ENCODE data around the gene EXPH5.
"Not testable (repeated sequence)": the region's sequence is repeated elsewhere in the genome, so short reads cannot be mapped to it uniquely, and the experiment has no call there.

Gene EXPH5

DNA sequence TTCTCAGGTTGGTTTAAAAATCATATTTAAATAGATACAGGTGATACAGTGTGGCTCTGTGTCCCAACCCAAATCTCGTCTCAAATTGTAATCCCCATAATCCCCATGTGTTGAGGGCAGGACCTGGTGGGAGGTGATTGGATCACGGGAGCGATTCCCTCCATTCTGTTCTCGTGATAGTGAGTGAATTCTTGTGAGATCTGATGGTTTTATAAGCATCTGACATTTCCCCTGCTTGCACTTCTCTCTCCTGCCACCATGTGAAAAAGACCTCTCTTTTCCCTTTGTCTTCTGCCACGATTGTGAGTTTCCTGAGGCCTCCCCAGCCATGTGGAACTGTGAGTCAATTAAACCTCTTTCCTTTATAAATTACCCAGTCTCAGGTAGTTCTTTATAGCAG lies 9.2 kb upstream of the EXPH5 start:
- FAIRE-seq = not testable (repeated sequence)

DNA sequence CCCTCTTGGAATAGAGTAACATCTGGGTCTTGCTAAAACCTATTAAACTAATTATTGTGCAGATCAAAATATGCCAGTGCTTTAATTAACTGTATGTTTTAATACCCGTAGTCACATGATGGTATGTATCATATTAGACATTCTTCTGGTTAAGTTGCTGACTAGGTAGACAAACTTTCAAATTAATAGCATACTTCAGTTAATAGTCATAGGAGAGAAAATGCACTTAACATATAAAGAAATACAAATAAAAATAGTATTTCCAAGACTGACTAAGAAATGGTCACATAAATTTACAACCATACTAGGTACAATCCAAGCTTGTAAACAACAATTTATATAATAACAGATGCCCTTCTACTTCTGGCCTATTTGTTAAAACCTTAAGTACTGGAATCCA lies 7.6 kb upstream of the EXPH5 start:
- FAIRE-seq = no peak

DNA sequence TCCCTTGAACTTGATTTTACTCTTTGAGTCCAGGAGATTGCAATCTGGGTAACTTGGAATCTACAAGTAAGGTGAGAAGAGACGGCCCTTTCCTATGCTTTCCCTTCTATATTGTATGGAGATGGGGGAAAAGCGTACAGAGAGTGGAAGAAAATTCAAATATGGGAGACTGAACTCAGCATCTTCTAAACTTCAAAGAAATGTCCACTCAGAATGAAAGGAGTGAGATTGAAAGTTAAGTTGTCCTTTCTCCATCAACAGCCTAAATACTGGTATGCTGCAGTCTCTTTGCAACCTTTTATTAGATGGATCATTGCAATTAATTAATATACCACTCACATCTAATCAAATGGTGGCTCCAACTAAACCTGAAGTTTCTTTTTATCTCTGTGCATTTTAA lies 6.4 kb upstream of the EXPH5 start:
- FAIRE-seq = no peak

DNA sequence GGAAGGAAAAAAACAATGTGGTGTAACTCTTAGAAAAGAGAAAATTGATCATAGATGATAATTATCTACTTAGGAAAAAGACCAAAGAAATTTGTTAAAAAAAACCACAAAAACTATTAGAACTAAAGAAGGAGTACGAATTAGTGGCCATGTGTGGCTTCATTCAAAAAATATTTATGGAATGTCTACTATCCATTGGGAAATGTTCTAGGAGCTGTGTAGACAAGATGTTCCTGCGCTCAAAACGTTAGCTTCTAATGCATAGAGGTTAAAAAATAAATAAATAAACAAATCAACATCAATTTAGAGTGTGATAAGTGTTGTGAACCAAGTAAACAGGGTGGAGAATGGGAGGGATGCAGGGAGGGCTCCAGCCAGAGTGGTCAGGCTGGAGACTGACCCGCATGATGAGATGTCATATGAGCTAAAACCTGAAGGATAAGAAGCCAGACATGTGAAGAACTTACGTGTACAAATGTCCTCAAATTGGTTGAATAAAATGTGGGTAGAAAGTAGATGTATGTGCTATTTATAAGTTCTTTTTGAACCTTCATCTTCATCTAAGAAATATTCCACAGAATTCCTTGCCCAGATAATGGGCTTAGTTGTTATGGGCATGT lies 4.3 kb upstream of the EXPH5 start:
- FAIRE-seq = no peak

DNA sequence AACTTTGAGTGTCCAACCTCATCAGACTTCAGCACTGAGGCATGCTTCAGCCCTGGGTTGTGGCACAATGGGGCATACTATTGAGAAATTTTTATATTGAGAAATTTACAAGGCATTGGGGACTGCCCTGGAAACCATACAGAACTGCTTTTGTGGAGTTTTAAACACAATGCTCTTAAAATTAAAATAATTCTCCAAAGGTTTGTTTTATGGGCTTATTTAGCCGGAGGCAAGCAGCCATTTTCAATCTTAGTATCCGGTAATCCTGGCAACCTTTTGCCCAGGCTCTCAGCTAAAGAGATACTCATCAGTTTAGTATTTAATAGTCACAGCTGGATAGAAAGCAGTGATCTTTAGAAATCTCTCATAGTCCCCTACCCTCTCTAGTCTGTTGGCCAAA lies 3.1 kb upstream of the EXPH5 start:
- no peak for FAIRE-seq

DNA sequence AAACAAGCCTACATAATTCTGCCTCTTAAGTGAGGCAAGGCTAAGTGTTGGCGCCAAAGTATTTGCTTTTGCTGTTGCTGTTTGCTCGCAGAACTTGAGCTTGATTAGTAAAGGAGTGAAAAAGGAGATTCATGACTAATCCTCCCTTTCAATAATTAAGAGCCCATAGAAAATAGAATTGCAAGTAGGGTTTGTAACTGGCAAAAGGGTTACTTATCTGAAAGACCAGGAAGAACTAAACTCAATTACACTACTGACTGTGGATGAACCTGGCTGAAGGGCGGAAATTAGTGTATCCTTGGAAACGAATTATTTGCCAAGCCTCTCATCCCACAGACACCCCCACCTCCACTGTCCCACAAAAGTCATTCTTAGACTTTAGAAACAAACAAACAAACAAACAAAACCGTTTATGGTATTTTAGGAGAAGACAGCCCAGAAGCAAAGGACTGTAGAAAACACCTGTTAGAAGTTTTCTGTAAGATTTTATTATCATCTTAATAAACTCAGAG lies 411 bp upstream of the EXPH5 start:
- FAIRE-seq = no peak

DNA sequence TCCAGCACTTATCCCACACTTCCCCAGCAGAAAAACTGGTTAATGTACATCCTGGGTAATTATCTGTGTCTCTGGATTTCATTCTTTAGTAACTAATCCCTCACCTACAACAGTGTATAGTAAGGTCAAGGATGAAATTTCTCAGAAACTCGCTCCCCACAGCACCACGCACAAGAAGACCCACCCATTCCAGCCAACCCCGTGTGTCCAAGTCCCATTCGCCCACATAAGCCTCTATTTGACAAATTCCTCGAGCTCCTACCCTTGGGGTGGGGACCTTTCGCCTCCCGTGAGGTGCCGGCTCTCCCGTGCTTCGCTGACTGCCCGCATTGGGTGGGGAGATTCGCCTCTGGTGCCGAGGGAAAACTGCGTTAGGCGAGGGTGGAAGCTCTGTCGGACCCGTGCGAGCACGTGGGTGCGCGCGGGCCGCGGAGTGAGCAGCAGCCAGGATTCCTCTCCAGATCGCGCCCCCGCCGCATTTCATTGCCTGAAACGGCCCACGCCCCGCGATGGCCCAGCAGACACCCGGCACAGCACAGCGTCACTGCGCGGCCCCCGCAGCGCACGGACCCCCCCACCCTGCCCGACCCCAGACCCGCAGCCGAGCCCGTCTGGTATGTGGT lies 866 bp downstream of the EXPH5 start:
- FAIRE-seq = no peak

DNA sequence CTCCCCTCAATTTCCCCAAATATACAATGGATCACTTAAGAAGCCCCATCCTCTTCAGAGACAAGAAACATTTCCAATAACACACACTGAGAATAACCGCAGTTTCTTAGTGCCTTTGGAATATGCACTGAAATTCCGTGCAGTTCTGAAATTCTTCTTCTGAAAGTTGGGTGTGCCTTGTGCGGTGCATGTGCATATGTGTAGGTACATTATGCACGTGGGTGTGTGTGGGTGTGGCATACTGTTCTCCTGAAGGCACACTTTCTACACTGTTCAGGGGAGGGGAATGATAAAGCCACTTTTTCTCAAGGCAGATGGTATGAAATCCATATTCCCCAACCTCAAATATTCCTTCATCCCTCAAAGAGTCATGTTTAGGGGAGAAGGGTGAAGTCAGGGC lies 1.7 kb downstream of the EXPH5 start:
- no peak for FAIRE-seq

DNA sequence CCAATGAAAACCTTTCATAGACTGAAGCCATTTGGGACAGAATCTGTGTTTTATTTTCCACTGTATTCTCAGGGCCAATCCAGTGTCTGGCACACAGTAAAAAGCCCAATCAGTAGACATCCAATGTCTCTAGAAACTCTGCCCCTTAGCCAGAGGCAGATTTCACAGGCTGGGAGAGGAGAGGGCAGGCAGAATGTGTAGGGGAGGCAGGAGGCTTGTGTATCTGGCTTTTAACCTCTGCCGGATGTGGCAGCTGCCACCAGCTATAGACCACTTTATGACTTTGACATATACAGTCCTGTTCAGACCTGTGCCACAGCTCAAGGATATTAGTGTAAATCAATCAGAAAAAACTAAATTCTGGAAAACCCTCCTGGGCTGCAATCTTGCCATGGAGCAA lies 4.4 kb downstream of the EXPH5 start:
- FAIRE-seq = no peak

DNA sequence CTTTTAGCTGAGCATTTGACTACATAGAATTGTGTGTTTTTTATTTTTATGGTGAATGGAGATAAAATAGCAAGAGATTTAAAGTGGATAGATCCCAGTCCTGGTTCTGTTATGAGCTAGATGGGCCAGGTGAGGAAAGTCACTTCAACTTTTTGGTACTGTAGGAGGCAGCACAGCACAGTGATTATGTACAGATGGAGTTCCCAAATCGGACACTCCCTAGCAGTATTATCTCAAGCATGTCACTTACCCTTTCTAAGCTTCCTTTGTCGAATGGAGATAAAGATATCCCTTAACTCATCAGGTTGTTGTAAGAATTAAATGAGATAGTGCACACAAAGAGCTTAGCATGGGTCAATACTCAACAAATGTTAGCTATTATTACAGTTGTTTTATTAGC lies 5.3 kb downstream of the EXPH5 start:
- no peak for FAIRE-seq

DNA sequence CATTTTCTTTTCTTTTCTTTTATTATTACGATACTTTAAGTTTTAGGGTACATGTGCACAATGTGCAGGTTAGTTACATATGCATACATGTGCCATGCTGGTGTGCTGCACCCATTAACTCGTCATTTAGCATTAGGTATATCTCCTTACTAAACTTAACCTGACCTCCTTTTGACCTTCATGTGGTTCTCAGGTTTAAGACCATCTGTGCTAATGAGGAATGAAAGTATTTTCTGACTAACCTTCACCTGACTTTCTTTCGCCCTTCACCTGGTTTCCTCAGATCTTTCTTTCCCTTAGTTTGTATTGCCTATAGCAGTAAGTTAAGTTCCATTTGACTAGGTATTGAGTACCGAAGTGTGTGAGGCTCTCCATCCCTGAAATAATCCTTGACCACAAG lies 6.5 kb downstream of the EXPH5 start:
- FAIRE-seq = no peak

DNA sequence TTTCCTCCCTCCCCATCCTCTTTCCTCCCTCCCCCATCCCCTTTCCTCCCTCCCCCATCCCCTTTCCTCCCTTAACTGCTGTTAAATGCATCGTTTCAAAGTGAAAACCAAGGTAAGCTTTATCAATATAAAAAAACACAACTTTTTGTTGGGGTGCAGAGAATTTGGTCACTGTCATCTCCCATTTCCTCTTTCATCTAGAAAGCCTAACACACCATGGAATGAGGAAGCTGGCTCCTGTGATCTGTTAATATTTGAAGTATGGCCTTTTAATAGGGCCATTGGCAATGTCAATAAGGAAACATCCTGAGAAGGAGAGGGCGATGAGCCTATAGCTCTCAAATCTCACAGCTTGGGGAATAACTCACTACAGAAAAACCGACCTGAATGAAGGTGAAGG lies 7.0 kb downstream of the EXPH5 start:
- no peak for FAIRE-seq

DNA sequence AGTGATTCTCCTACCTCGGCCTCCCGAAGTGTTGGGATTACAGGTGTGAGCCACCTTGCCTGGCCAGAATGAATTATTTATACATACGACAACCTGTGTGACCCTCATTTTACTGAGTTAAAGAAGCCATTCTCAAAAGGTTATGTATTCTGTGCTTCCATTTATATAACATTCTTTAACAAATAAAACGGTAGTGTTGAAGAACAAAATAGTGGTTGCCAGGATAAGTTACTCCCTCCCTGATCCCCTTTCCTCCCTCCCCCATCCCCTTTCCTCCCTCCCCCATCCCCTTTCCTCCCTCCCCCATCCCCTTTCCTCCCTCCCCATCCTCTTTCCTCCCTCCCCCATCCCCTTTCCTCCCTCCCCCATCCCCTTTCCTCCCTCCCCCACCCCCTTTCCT lies 7.4 kb downstream of the EXPH5 start:
- FAIRE-seq = not testable (repeated sequence)

DNA sequence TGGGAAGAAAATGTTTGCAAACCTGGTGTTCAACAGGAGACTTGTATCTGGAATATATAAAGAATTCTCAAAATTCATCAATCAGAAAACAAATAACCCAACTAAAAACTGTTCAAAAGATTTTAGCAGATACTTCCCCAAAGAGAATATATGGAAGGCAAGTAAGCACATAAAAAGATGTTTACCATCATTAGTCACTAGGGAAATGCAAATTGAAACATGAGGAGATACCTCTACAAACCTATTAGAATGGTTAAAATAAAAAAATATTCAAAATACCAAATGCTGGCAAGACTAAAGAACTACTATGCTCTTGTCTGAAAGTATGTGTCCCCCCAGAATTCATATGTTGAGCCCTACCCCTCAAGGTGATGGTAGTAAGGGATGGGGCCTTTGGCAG lies 8.6 kb downstream of the EXPH5 start:
- no peak for FAIRE-seq

DNA sequence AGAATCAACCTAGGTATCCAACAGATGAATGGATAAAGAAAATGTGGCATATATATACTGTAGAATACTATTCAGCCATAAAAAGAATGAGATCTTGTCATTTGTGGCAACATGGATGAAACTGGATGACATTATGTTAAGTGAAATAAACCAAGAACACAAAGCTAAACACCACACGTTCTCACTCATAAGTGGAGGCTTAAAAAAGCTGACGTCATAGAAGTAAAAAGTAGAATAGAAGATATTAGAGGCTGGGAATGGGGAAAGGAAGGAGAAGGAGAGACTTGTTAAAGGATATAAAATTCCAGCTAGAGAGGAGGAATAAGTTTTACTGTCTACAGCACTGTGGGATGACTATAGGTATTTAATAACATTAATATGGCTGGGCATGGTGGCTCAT lies 12.9 kb downstream of the EXPH5 start:
- FAIRE-seq = no peak

DNA sequence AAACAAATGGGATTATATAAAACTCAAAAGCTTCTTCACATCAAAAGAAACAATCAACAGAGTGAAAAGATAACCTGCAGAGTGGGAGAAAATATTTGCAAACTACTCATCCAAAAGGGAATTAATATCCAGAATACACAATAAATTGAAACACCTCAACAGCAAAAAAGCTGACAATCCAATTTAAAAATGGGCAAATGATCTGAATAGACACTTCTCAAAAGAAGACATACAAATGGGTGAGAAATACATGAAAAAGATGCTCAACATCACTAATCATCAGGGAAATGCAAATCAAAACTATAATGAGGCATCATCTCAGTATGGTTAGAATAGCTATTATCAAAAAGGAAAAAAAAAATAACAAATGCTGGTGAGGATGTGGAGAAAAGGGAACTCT lies 13.5 kb downstream of the EXPH5 start:
- FAIRE-seq = no peak

DNA sequence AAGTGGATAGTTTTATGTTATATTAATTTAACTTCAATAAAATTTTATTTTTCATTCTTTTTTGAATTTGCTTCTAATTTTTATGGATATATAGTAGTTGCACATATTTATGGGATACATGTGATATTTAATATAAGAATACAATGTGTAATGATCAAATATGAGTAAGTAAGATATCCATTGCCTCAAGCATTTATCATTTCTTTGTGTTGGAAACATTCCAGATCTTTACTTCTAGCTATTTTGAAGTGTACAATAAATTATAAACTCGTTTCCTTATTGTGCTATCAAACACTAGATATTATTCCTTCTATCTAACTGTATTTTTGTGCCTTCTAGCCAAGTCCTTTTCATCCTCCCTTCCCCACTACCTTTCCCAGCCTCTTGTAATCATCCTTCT lies 17.0 kb downstream of the EXPH5 start:
- peak; percentile 68 for FAIRE-seq

DNA sequence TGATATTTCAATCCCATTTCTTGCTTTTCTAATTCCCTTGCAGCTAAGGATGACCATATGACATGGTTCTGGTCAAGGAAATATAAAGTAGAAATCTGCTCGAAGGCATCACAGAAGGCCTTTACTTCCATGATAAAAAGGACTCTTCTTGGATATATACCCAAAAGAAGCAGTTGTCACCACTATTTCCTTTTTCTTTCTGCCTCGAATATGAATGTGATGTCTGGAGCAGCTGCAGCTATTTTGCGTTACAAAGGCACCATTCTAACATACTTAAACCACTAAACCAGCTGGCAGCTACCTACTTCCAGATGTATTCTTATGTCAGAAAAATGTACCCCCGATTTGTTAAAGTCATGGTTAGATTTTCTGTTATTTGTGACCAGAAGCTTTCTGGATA lies 18.9 kb downstream of the EXPH5 start:
- FAIRE-seq = no peak

DNA sequence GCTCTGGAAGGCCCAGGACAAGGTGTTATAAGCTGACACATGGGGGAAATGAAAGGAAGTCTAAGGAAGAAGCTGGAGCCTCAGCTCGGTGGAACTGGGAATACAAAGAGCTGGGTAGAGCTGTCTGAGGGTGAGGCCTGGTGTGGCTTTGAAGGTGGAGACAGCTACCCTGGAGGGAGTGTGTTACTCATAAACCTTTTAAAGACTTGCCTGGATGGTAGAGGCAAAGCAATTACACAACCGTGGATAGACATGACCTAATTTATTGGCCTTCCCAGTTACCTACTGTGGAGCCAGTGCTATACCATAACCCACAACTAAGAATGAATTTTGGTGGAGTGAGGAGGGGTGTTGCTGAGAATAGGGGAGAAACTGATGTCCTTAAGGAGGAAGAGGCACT lies 22.6 kb downstream of the EXPH5 start:
- FAIRE-seq = no peak

DNA sequence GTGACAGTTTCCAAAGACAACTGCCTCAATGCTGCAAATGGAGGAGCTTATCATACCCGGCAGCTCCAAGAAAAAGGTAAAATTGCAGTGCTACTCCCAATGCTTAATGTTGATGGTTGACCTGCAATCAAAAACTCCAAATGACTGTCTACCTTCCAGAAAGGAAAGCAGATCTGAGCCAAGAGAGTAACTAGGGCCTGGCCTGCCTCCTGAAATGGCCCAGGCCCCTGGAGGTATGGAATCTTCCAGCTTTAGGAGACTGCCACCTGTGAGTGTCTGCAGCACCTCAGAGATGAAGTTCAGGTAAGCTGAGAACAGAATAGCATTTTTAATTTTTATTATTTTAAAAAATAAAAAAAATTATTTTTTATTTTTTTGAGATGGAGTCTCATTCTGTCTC lies 23.7 kb downstream of the EXPH5 start:
- FAIRE-seq = no peak

DNA sequence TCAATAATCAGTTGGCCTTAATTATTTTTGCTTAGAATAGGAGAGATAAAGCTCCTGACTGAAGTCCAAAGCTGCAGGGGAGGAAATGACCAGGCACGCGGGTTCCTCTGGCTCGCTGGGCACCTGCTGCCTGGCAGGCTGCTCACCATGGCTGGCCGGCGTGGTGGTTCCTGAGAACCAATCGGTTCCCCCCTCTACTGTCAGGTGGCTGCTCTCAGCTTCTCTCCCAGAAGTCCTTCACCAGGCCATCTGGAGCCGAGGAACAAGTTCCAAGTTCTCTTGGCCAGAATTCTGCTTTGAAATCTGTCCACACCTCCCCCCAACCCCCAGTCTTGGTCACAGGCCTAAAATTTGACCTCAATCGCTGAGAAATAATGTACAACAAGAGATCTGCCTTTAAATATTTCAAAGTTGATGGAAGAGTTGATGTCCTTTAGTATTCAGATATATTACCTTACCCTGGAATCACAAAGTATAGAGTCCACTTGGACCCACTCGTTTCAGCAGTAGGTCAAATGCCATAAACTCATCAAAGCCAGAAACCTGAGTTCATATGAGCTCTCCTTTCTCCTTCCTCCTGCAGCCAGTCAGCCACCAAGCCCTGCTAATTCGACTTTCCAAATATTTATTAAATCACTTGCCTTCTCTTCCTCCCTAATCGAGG lies 25.2 kb downstream of the EXPH5 start:
- FAIRE-seq = no peak

DNA sequence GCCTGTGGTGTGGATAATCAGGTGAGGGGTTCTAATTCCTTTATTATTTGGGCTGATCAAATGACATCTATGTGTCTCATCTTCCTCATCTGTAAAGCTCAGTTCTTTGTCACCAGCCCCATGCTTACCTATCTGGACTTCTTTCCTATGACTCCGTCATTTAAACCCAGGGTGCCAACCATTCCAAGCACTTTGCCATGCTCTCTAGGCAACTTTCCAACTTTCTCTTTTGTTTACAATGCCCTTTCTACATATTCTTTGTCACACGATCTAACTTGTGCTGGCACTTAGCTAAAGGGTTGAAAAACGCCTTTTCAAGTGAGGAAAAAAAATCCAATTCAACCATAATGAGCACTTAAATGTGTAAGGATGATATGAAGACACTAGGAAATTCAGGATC lies 27.9 kb downstream of the EXPH5 start:
- no peak for FAIRE-seq

DNA sequence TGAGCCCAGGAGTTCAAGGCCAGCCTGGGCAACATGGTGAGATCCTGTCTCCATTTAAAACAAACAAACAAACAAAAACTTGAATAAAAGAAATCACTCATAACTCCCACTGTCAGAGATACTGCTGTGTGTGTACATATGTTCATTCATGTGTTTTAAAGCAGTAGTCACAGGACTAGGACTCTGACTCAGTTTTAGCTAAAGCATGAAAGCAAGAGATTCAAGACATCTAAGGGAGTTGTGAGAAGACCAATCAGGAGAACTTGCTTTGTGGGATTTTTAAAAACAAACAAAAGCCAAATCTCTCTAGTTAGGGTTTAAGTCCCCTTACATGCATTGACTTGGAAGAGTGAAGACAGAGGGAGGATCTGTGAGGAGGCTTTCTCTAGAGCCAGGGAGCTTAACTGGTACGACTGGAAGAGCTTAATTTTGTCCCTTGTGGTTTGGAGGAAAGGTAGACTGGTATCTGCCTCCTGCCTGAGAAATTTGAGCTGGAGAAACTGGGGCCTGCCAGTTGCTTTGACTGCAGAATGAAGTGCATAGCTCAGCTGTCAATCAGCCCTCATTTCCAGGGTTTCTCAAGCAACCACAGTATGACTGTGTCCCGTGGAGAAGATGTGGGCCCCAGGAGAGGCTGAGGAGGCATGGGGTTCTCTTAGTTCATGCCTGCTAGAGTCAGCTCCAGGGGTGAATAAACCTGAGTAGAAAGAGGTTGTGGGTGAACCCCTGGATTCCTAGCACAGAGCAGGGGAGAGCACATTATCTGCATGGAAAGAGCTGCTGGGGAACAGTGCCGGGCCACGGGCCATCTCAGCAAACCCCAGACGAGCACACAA lies 30.6 kb downstream of the EXPH5 start:
- no peak for FAIRE-seq

DNA sequence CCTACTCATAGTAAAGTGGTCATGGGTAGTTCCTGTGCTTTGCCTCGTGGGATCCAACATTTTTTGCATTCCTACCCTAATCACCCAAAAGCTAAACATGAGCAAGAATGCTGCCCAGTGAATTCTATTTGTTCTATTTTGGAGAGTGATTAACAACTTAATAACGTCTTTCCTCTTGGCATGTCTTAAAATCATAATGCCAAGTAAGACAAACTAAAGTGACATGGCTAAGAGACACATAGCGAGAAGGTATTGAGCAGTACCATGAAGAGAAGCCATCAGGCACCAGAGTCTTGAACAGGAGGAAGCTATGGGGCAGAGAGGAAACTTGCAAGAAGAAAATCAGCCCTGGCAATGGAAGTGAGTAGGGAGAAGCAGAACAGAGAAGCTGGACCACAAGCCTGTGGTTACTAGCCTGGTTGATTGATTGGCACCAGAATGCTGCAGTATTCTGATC lies 32.0 kb downstream of the EXPH5 start:
- FAIRE-seq = no peak

Data from A204.1 (cell line).